Chondrocyte (in vitro differentiated cells): ENCODE results near the gene TEX13C. TPM values are rescaled to one million over a fixed set of nuclear protein-coding genes. Genes with fewer than 3 reads are reported as not detected.
A peak's percentile ranks its signal among the peaks of the same experiment; 100 is the strongest.

Experiments used
- DNase-seq: peaks from one replicate; pipeline ENCODE4 v3.0.0; 2021; ENCODE audit warnings: mixed read lengths, low spot score
- H3K27ac Mint-ChIP-seq: one replicate; pipeline ENCODE4 v1.8.0; 2021; ENCODE audit warnings: mild to moderate bottlenecking, moderate library complexity, mixed read lengths; ENCODE audit not compliant: unreplicated experiment
- H3K27me3 Mint-ChIP-seq: 2 replicates; pipeline ENCODE4 v1.8.0; 2021; ENCODE audit warnings: low read depth, mixed read lengths
- H3K36me3 Mint-ChIP-seq: 2 replicates; pipeline ENCODE4 v1.8.0; 2021; ENCODE audit warnings: low read depth, mixed read lengths
- H3K4me1 Mint-ChIP-seq: 2 replicates; pipeline ENCODE4 v1.8.0; 2021; ENCODE audit warnings: low read depth, mild to moderate bottlenecking, mixed read lengths
- H3K4me3 Mint-ChIP-seq: one replicate; pipeline ENCODE4 v1.8.0; 2021; ENCODE audit warnings: mild to moderate bottlenecking, moderate library complexity, mixed read lengths; ENCODE audit not compliant: unreplicated experiment
- H3K9me3 Mint-ChIP-seq: 2 replicates; pipeline ENCODE4 v1.8.0; 2021; ENCODE audit warnings: low read depth, mixed read lengths
- long read RNA-seq: library from polyadenylated mRNA; stranded (forward); transcript quantifications from one replicate; pipeline ENCODE4 v2.0.0, GENCODE V29; 2021
- total RNA-seq: library from RNA; stranded (reverse); gene quantifications from 3 replicates; pipeline ENCODE4 v1.2.1, GENCODE V29; 2021
- TF ChIP-seq, protein P1 (sequence below): fragments of 200-600 bp; sonication (generic); IDR thresholded peaks from 2 replicates; pipeline ENCODE4 v1.5.0; 2021; ENCODE audit warnings: antibody characterized with exemption, mild to moderate bottlenecking, moderate library complexity

Gene TEX13C
- not detected in 3 replicates for total RNA-seq
- long read RNA-seq: 0 reads

DNA sequence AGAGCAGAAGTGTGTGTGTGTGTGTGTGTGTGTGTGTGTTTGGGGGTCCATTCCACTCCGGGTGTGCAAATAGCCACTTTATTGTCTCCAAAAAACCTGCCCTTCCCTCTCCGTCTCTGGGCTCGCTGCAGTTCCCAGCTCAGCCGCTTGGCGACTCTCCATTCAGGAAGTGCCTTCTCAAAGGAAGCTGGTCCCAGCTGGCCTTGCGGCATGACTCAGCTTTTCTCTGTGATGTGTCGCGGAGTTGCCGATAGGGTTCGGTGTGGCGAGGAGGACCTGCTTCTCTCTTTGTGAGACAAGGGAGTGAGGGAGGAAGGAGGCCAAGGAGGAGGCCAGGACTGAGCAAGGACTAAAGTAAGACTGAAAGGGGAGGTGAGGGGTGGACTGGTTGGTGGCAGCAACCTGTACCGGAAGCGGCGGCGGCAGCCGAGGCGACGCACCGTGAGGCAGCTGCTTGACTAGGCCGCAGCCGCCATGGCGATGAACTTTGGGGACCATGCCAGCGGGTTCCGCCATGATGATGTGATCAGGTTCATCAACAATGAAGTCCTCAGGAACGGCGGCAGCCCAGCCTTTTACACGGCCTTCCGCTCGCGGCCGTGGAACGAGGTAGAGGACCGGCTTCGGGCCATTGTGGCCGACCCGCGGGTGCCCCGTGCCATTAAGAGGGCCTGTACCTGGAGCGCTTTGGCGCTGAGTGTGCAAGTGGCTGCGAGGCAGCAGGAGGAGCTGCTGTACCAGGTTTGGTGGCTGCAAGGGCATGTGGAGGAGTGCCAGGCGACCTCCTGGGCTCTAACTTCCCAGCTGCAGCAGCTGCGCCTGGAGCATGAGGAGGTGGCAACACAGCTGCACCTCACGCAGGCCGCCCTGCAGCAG, at the start of gene TEX13C:
TSS of gene TEX13C (plus strand) at position 226 of the 876 bp plus-strand sequence. CDS start at position 475, 249 bp downstream.
- peak; percentile 91 for DNase-seq
- TF ChIP-seq, protein P1, sequence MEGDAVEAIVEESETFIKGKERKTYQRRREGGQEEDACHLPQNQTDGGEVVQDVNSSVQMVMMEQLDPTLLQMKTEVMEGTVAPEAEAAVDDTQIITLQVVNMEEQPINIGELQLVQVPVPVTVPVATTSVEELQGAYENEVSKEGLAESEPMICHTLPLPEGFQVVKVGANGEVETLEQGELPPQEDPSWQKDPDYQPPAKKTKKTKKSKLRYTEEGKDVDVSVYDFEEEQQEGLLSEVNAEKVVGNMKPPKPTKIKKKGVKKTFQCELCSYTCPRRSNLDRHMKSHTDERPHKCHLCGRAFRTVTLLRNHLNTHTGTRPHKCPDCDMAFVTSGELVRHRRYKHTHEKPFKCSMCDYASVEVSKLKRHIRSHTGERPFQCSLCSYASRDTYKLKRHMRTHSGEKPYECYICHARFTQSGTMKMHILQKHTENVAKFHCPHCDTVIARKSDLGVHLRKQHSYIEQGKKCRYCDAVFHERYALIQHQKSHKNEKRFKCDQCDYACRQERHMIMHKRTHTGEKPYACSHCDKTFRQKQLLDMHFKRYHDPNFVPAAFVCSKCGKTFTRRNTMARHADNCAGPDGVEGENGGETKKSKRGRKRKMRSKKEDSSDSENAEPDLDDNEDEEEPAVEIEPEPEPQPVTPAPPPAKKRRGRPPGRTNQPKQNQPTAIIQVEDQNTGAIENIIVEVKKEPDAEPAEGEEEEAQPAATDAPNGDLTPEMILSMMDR: no peak
- H3K4me1 Mint-ChIP-seq: no peaks in the 10 kb centered on the region
- H3K27me3 Mint-ChIP-seq: no peaks in the 10 kb centered on the region
- H3K4me3 Mint-ChIP-seq: no peak within 1 kb of the TSS
- peaks cover 9% of the 10 kb centered on the region for H3K9me3 Mint-ChIP-seq
- H3K27ac Mint-ChIP-seq: no peak within 1 kb of the TSS
- H3K36me3 Mint-ChIP-seq: no peaks in the 10 kb centered on the region

DNA sequence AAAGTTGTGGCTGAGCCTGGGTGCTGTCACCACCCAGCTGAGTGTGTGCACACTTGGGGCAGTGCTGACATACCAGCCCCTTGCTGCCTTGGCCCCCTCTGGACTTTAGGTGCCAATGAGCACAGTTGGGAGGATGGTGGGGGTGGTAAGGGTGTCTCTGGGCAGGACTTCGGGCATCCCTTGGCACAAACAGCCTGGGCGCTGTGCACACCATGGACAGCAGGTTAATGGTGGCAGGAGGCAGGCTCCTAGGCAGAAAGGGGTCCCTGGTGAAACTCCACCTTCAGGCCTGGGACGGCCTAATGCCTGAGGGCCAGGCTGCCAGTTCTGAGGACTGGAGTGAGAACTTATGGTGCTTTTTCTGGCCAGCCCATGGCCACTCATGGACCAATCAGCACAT, 32.4 kb upstream of the TEX13C start:
- Mint-ChIP-seq H3K9me3 (no peaks in the 10 kb centered on the region), H3K27ac (no peak overlapping the region), H3K4me3 (no peak overlapping the region), H3K4me1 (no peaks in the 10 kb centered on the region), H3K36me3 (no peaks in the 10 kb centered on the region), H3K27me3 (no peaks in the 10 kb centered on the region)
- peak; percentile 40 for DNase-seq
- TF ChIP-seq, protein P1: no peak

DNA sequence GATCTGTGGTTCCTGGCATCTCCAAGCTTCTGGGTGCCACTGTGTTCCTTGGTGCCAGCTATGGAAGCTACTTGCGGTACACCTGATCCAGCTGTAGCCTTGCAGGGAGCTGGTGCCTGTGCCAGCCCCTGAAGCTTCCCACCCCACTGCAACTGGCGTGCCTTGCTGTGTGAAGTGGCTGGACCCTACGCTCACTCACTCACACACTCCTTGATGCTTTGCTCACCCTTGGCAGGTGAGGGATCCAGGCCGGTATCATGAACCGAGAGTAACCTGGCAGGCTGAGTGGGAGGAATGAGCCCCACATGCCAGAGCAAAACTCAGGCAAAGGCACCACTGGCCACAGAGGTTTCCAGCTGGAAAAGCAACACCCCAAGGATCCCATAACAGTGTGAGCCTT, 31.3 kb upstream of the TEX13C start:
- H3K27ac Mint-ChIP-seq: no peak overlapping the region
- DNase-seq: peak; percentile 66
- no peaks in the 10 kb centered on the region for H3K9me3 Mint-ChIP-seq
- no peak overlapping the region for H3K4me3 Mint-ChIP-seq
- H3K4me1 Mint-ChIP-seq: no peaks in the 10 kb centered on the region
- H3K27me3 Mint-ChIP-seq: no peaks in the 10 kb centered on the region
- TF ChIP-seq, protein P1: no peak
- H3K36me3 Mint-ChIP-seq: no peaks in the 10 kb centered on the region

DNA sequence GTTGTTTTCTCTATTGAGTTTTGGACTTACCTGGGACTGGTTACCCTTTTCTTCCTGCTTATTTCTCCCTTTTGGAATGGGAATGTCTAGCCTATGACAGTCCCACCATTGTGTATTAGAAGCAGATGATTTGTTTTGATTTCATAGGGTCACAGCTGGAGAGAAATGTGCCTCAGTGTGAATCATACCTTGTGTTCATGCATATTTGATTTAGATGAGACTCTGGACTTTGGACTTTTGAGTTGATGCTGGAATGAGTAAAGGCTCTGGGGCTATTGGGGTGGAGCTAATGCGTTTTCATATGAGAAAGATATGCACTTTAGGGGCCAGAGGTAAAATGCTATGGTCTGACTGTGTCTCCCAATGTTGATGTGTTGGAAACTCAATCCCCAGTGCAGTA, 30.5 kb upstream of the TEX13C start:
- Mint-ChIP-seq H3K36me3 (no peaks in the 10 kb centered on the region), H3K9me3 (no peaks in the 10 kb centered on the region), H3K27ac (no peak overlapping the region), H3K4me3 (no peak overlapping the region), H3K27me3 (no peaks in the 10 kb centered on the region), H3K4me1 (no peaks in the 10 kb centered on the region)
- TF ChIP-seq, protein P1: no peak
- no peak for DNase-seq

DNA sequence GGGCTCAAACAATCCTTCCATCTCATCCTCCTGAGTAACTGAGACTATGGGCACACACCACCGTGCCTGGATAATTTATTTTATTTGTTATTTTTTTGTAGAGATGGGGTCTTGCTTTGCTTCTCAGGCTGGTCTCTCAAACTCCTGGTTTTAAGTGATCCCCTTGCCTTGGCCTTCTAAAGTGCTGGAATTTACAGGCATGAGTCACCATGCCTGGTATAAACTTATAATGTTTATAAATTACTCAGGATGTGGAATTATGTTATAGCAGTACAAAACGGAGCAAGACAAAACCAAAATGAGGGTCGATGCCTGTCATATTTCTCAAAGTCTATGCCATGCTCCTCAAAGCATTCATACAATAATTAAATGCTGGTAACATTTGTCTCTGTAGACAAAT, 29.8 kb upstream of the TEX13C start:
- H3K9me3 Mint-ChIP-seq: no peaks in the 10 kb centered on the region
- H3K27ac Mint-ChIP-seq: no peak overlapping the region
- H3K4me3 Mint-ChIP-seq: no peak overlapping the region
- H3K4me1 Mint-ChIP-seq: no peaks in the 10 kb centered on the region
- no peak for DNase-seq
- TF ChIP-seq, protein P1: no peak
- no peaks in the 10 kb centered on the region for H3K27me3 Mint-ChIP-seq
- H3K36me3 Mint-ChIP-seq: no peaks in the 10 kb centered on the region
